ENCODE data around the gene PTS.

PTS gene

GRCh38 chr11:112211536-112211935 is 14.7 kb upstream of the PTS start:
- Mint-ChIP-seq H3K4me1 (ENCODE audit: low read depth) (peaks cover 5% of the 10 kb centered on the region), H3K27ac (no peak overlapping the region), H3K4me3 (no peak overlapping the region), H3K36me3 (ENCODE audit: low read depth) (no peaks in the 10 kb centered on the region), H3K9me3 (no peaks in the 10 kb centered on the region), H3K27me3 (ENCODE audit: low read depth) (peaks cover 19% of the 10 kb centered on the region)

GRCh38 chr11:112212290-112212689 is 13.9 kb upstream of the PTS start:
- no peaks in the 10 kb centered on the region for H3K36me3 Mint-ChIP-seq (ENCODE audit: low read depth)
- no peaks in the 10 kb centered on the region for H3K9me3 Mint-ChIP-seq
- H3K4me3 Mint-ChIP-seq: no peak overlapping the region
- peaks cover 19% of the 10 kb centered on the region for H3K27me3 Mint-ChIP-seq (ENCODE audit: low read depth)
- no peak overlapping the region for H3K27ac Mint-ChIP-seq
- H3K4me1 Mint-ChIP-seq (ENCODE audit: low read depth): peaks cover 5% of the 10 kb centered on the region

- H3K27ac Mint-ChIP-seq: no peak overlapping the region
- no peaks in the 10 kb centered on the region for H3K9me3 Mint-ChIP-seq
- no peak overlapping the region for H3K4me3 Mint-ChIP-seq
- peaks cover 5% of the 10 kb centered on the region for H3K4me1 Mint-ChIP-seq (ENCODE audit: low read depth)
- H3K36me3 Mint-ChIP-seq (ENCODE audit: low read depth): no peaks in the 10 kb centered on the region
- H3K27me3 Mint-ChIP-seq (ENCODE audit: low read depth): peaks cover 19% of the 10 kb centered on the region
Observed at GRCh38 chr11:112212710-112213109, 13.5 kb upstream of the PTS start.

- H3K4me3 Mint-ChIP-seq: no peak overlapping the region
- peaks cover 5% of the 10 kb centered on the region for H3K4me1 Mint-ChIP-seq (ENCODE audit: low read depth)
- H3K27me3 Mint-ChIP-seq (ENCODE audit: low read depth): peaks cover 13% of the 10 kb centered on the region
- no peaks in the 10 kb centered on the region for H3K9me3 Mint-ChIP-seq
- H3K36me3 Mint-ChIP-seq (ENCODE audit: low read depth): no peaks in the 10 kb centered on the region
- H3K27ac Mint-ChIP-seq: no peak overlapping the region
Observed at GRCh38 chr11:112213753-112214152, 12.5 kb upstream of the PTS start.

GRCh38 chr11:112215621-112216020 is 10.6 kb upstream of the PTS start:
- Mint-ChIP-seq H3K4me1 (ENCODE audit: low read depth) (peaks cover 11% of the 10 kb centered on the region), H3K4me3 (no peak overlapping the region), H3K27ac (no peak overlapping the region), H3K9me3 (no peaks in the 10 kb centered on the region), H3K27me3 (ENCODE audit: low read depth) (peaks cover 4% of the 10 kb centered on the region), H3K36me3 (ENCODE audit: low read depth) (no peaks in the 10 kb centered on the region)

GRCh38 chr11:112216561-112217105 is 9.6 kb upstream of the PTS start:
- Mint-ChIP-seq H3K27me3 (ENCODE audit: low read depth) (peaks cover 4% of the 10 kb centered on the region), H3K4me3 (no peak overlapping the region), H3K4me1 (ENCODE audit: low read depth) (peaks cover 9% of the 10 kb centered on the region), H3K9me3 (no peaks in the 10 kb centered on the region), H3K36me3 (ENCODE audit: low read depth) (no peaks in the 10 kb centered on the region), H3K27ac (no peak overlapping the region)

- Mint-ChIP-seq H3K4me3 (no peak overlapping the region), H3K27me3 (ENCODE audit: low read depth) (peaks cover 6% of the 10 kb centered on the region), H3K27ac (no peak overlapping the region), H3K9me3 (no peaks in the 10 kb centered on the region), H3K36me3 (ENCODE audit: low read depth) (no peaks in the 10 kb centered on the region), H3K4me1 (ENCODE audit: low read depth) (peaks cover 10% of the 10 kb centered on the region)
Observed at GRCh38 chr11:112219476-112220232, 6.6 kb upstream of the PTS start.

- H3K27me3 Mint-ChIP-seq (ENCODE audit: low read depth): peaks cover 6% of the 10 kb centered on the region
- no peak overlapping the region for H3K4me3 Mint-ChIP-seq
- no peaks in the 10 kb centered on the region for H3K9me3 Mint-ChIP-seq
- H3K36me3 Mint-ChIP-seq (ENCODE audit: low read depth): no peaks in the 10 kb centered on the region
- no peak overlapping the region for H3K27ac Mint-ChIP-seq
- H3K4me1 Mint-ChIP-seq (ENCODE audit: low read depth): peaks cover 10% of the 10 kb centered on the region
Observed at GRCh38 chr11:112221274-112221835, 4.9 kb upstream of the PTS start.

GRCh38 chr11:112222303-112222702 is 3.9 kb upstream of the PTS start:
- no peaks in the 10 kb centered on the region for H3K36me3 Mint-ChIP-seq (ENCODE audit: low read depth)
- H3K27ac Mint-ChIP-seq: no peak overlapping the region
- H3K4me1 Mint-ChIP-seq (ENCODE audit: low read depth): peaks cover 13% of the 10 kb centered on the region
- H3K27me3 Mint-ChIP-seq (ENCODE audit: low read depth): peaks cover 6% of the 10 kb centered on the region
- H3K4me3 Mint-ChIP-seq: no peak overlapping the region
- no peaks in the 10 kb centered on the region for H3K9me3 Mint-ChIP-seq

GRCh38 chr11:112223121-112223520 is 3.1 kb upstream of the PTS start:
- no peak overlapping the region for H3K4me3 Mint-ChIP-seq
- peaks cover 18% of the 10 kb centered on the region for H3K4me1 Mint-ChIP-seq (ENCODE audit: low read depth)
- H3K36me3 Mint-ChIP-seq (ENCODE audit: low read depth): no peaks in the 10 kb centered on the region
- H3K9me3 Mint-ChIP-seq: no peaks in the 10 kb centered on the region
- H3K27ac Mint-ChIP-seq: no peak overlapping the region
- peaks cover 6% of the 10 kb centered on the region for H3K27me3 Mint-ChIP-seq (ENCODE audit: low read depth)

GRCh38 chr11:112223754-112224532 is 2.3 kb upstream of the PTS start:
- peaks cover 22% of the 10 kb centered on the region for H3K4me1 Mint-ChIP-seq (ENCODE audit: low read depth)
- H3K36me3 Mint-ChIP-seq (ENCODE audit: low read depth): peaks cover 5% of the 10 kb centered on the region
- H3K4me3 Mint-ChIP-seq: no peak overlapping the region
- no peak overlapping the region for H3K27ac Mint-ChIP-seq
- peaks cover 6% of the 10 kb centered on the region for H3K27me3 Mint-ChIP-seq (ENCODE audit: low read depth)
- H3K9me3 Mint-ChIP-seq: no peaks in the 10 kb centered on the region

- Mint-ChIP-seq H3K27ac (peak overlapping the region; percentile 92), H3K27me3 (ENCODE audit: low read depth) (peaks cover 6% of the 10 kb centered on the region), H3K36me3 (ENCODE audit: low read depth) (peaks cover 17% of the 10 kb centered on the region), H3K9me3 (no peaks in the 10 kb centered on the region), H3K4me1 (ENCODE audit: low read depth) (peaks cover 19% of the 10 kb centered on the region), H3K4me3 (peak overlapping the region; percentile 77)
Observed at GRCh38 chr11:112225753-112226061, 521 bp upstream of the PTS start.

GRCh38 chr11:112226831-112227401 is 688 bp downstream of the PTS start:
- H3K4me1 Mint-ChIP-seq (ENCODE audit: low read depth): peaks cover 16% of the 10 kb centered on the region
- H3K9me3 Mint-ChIP-seq: no peaks in the 10 kb centered on the region
- H3K27ac Mint-ChIP-seq: peak overlapping the region; percentile 92
- H3K4me3 Mint-ChIP-seq: peak overlapping the region; percentile 77
- peaks cover 6% of the 10 kb centered on the region for H3K27me3 Mint-ChIP-seq (ENCODE audit: low read depth)
- peaks cover 27% of the 10 kb centered on the region for H3K36me3 Mint-ChIP-seq (ENCODE audit: low read depth)

GRCh38 chr11:112227471-112227870 is 1.2 kb downstream of the PTS start:
- H3K4me3 Mint-ChIP-seq: peak overlapping the region; percentile 77
- peak overlapping the region; percentile 92 for H3K27ac Mint-ChIP-seq
- H3K4me1 Mint-ChIP-seq (ENCODE audit: low read depth): peaks cover 16% of the 10 kb centered on the region
- peaks cover 6% of the 10 kb centered on the region for H3K27me3 Mint-ChIP-seq (ENCODE audit: low read depth)
- H3K36me3 Mint-ChIP-seq (ENCODE audit: low read depth): peaks cover 27% of the 10 kb centered on the region
- no peaks in the 10 kb centered on the region for H3K9me3 Mint-ChIP-seq

Data from T-helper 1 cell treated with Interleukin-12 subunit alpha and Interleukin-12 subunit beta and Interleukin-4 antibody, amounts not matched to agents 30 μg/mL and 1 μg/mL, for 36 hours (primary cell).